Endothelial cell of umbilical vein (primary cell): ENCODE data around the gene MAU2. TPM values are rescaled to one million over a fixed set of nuclear protein-coding genes. Genes with fewer than 3 reads are reported as not detected.

Source experiments
- BruUV-seq: library from RNA; stranded (reverse); fragments of 400-500 nt; replicated peaks from 2 replicates; lab custom pipeline; 2021; lab: Mats Ljungman, UMichigan
- CTCF ChIA-PET: fragments of 300-600, 350-600 bp; sonication (Branson Sonifier 250); formaldehyde crosslinking; loops from one replicate; lab custom pipeline; 2021; ENCODE audit warnings: antibody characterized with exemption, inconsistent platforms; lab: Charles Lee
- POLR2A ChIA-PET: fragments of 300-600, 350-600 bp; sonication (Branson Sonifier 250); formaldehyde crosslinking; loops from one replicate; lab custom pipeline; 2021; ENCODE audit warnings: antibody characterized with exemption, inconsistent platforms; lab: Charles Lee
- DNase-seq: peaks from one replicate; pipeline ENCODE4 v3.0.0-alpha.2; 2011; ENCODE audit warnings: low read depth, low spot score
- FAIRE-seq: peaks from 2 replicates; lab custom pipeline; 2011; peaks lifted over from hg19 to GRCh38; lab: Jason Lieb, UNC
- H2AFZ ChIP-seq: 2 replicates; pipeline ENCODE4 v1.6.0; 2012; ENCODE audit warnings: low read depth, low read length, control low read depth, inconsistent platforms
- H3K27ac ChIP-seq: 2 replicates; pipeline ENCODE4 v1.5.1; 2011; ENCODE audit warnings: low read depth, mild to moderate bottlenecking, control low read depth, low read length, moderate library complexity; ENCODE audit not compliant: insufficient read depth
- H3K27me3 ChIP-seq, 2 experiments: 2 replicates each; pipeline versions ENCODE4 v1.6.0 to v1.6.1; 2011; ENCODE audit warnings: low read length in 2 of 2, mixed read lengths in 1 of 2; ENCODE audit not compliant: control insufficient read depth in 2 of 2, insufficient read depth in 2 of 2
- H3K36me3 ChIP-seq, 2 experiments: 2 replicates in 1 of 2; 3 replicates in 1 of 2; pipeline ENCODE4 v1.5.1; 2011; ENCODE audit warnings: low read length in 2 of 2, mild to moderate bottlenecking in 1 of 2, moderate library complexity in 1 of 2; ENCODE audit not compliant: control insufficient read depth in 2 of 2, insufficient read depth in 2 of 2; ENCODE audit errors: extremely low read depth in 1 of 2
- H3K4me1 ChIP-seq: 3 replicates; pipeline ENCODE4 v1.5.1; 2011; ENCODE audit warnings: mild to moderate bottlenecking, low read length; ENCODE audit not compliant: control insufficient read depth, insufficient read depth; ENCODE audit errors: extremely low read depth
- H3K4me2 ChIP-seq: 2 replicates; pipeline ENCODE4 v1.6.1; 2011; ENCODE audit warnings: low read length, control low read depth, mixed read lengths; ENCODE audit not compliant: insufficient read depth
- H3K4me3 ChIP-seq, 3 experiments: fragments of 200-600 bp in 1 of 3; sonication (generic), shearing (Covaris generic) in 1 of 3; replicated peaks in 1 of 3; 2 replicates each; pipeline ENCODE4 v1.5.1; 2011 to 2016; ENCODE audit warnings: control low read depth in 3 of 3, low read length in 3 of 3, mild to moderate bottlenecking in 2 of 3, inconsistent platforms in 1 of 3, low read depth in 1 of 3, moderate library complexity in 1 of 3; ENCODE audit not compliant: insufficient read depth in 1 of 3
- H3K79me2 ChIP-seq: 2 replicates; pipeline ENCODE4 v1.6.0; 2012; ENCODE audit warnings: low read length, inconsistent platforms; ENCODE audit not compliant: control insufficient read depth, insufficient read depth
- H3K9ac ChIP-seq: replicated peaks from 2 replicates; pipeline ENCODE3; 2011; ENCODE audit warnings: low read length, control low read depth; ENCODE audit not compliant: insufficient read depth; ENCODE audit errors: extremely low read depth
- H3K9me1 ChIP-seq: replicated peaks from 3 replicates; pipeline ENCODE4 v1.6.0; 2011; ENCODE audit warnings: mild to moderate bottlenecking, low read length; ENCODE audit not compliant: control insufficient read depth, insufficient read depth; ENCODE audit errors: extremely low read depth
- H3K9me3 ChIP-seq: replicated peaks from 2 replicates; pipeline ENCODE4 v1.5.1; 2012; ENCODE audit warnings: low read length, inconsistent platforms; ENCODE audit not compliant: control insufficient read depth, insufficient read depth
- H4K20me1 ChIP-seq: replicated peaks from 2 replicates; pipeline ENCODE3; 2011; ENCODE audit warnings: mild to moderate bottlenecking, low read length; ENCODE audit not compliant: control insufficient read depth, insufficient read depth; ENCODE audit errors: extremely low read depth
- EZH2 ChIP-seq: IDR thresholded peaks from 2 replicates; pipeline ENCODE4 v1.6.1; 2012; ENCODE audit warnings: borderline replicate concordance, low read depth, mild to moderate bottlenecking, moderate library complexity, low read length, inconsistent platforms; ENCODE audit not compliant: severe bottlenecking
- JUN ChIP-seq: IDR thresholded peaks from 2 replicates; pipeline ENCODE4 v1.6.1; 2011; ENCODE audit warnings: borderline replicate concordance, low read depth; ENCODE audit not compliant: insufficient read length, insufficient read depth
- MYC ChIP-seq: IDR thresholded peaks from one replicate; pipeline ENCODE4 v1.6.1; 2011; ENCODE audit warnings: mild to moderate bottlenecking, low read depth, low read length
- POLR2A ChIP-seq: IDR thresholded peaks from 2 replicates; pipeline ENCODE4 v1.6.1; 2012; ENCODE audit warnings: low read depth, mild to moderate bottlenecking, control low read depth, low read length
- POLR2AphosphoS5 ChIP-seq: IDR thresholded peaks from 2 replicates; pipeline ENCODE4 v1.6.1; 2012; ENCODE audit warnings: low read depth, mild to moderate bottlenecking, control low read depth, low read length, moderate library complexity; ENCODE audit not compliant: insufficient read depth
- dilution Hi-C: fragments of 300-500 bp; cut with MboI; formaldehyde crosslinking; loops from one replicate; pipeline ENCODE4 v1.15.0; 2019; ENCODE audit warnings: low sequenced_read_pairs; ENCODE audit not compliant: extremely low pct_ligation_motif_present
- intact Hi-C: fragments of 100-400 bp; cut with micrococcal nuclease; formaldehyde crosslinking; loops from one replicate; pipeline ENCODE4 v1.10.0; 2022
- polyA plus RNA-seq, 4 experiments: library from polyadenylated mRNA; depleted of rRNA in 3 of 4; stranded (reverse) in 3 of 4; unstranded in 1 of 4; fragments of >200 nt; gene quantifications; 2 replicates each; pipeline versions ENCODE4 v1.2.1 to v1.2.3, GENCODE V29; 2011 to 2012; ENCODE audit warnings: missing spikeins in 1 of 4
- total RNA-seq: library from RNA; stranded (reverse); gene quantifications from 2 replicates; pipeline ENCODE4 v1.2.3, GENCODE V29; 2021
- TF ChIP-seq, protein P1 (sequence below): IDR thresholded peaks from 2 replicates; pipeline ENCODE4 v1.6.1; 2011; ENCODE audit not compliant: insufficient read depth, insufficient read length
- TF ChIP-seq, protein P2 (sequence below), 2 donors: IDR thresholded peaks; 1 replicate in 1 of 2; 2 replicates in 1 of 2; pipeline ENCODE4 v1.5.1; 2011; ENCODE audit warnings: low read length in 2 of 2, mild to moderate bottlenecking in 2 of 2, moderate library complexity in 2 of 2, control low read depth in 1 of 2, inconsistent platforms in 1 of 2, low read depth in 1 of 2; ENCODE audit not compliant: insufficient read depth in 1 of 2; ENCODE audit errors: extremely low read depth in 1 of 2

The MAU2 gene
- total and polyA plus RNA-seq, 2 donors (not counting 3 experiments of a cell fraction or from before 2014, with no cell fraction given) = 36.9 to 70.0 TPM

DNA sequence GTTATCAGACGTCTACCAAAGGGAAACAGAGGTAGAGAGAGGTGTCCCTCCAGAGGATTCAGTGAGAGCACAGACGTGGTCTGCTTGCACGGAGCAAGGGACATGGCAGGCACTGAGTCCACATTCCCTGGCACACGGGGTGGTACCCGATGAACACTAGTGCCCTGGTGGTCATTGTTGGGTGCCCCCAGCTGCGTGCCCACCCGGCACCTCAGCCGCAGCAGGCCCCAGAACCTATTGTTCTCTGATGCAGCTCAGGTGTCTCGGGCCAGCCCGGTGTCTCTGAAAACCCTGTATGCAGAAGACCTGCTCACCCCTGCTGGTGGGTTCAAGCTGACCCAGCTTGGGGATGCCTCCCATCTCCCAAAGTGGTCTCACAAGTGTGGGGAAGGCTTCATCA lies 12.3 kb upstream of the MAU2 start:
- H3K36me3 ChIP-seq = peaks cover 15 to 54% of the 10 kb centered on the region in 2 experiments
- dilution Hi-C loops = no loop called here
- H2AFZ ChIP-seq = no peak overlapping the region
- CTCF ChIA-PET = interaction anchor here (1.1 kb wide), 1 partner anchor 9 kb away, joined by 3 read pairs; no protein-coding TSS in a partner anchor
- no peak for FAIRE-seq
- no peaks in the 10 kb centered on the region for H3K79me2 ChIP-seq
- TF ChIP-seq EZH2 (no peak), POLR2AphosphoS5 (no peak), JUN (no peak)
- TF ChIP-seq, protein P1, sequence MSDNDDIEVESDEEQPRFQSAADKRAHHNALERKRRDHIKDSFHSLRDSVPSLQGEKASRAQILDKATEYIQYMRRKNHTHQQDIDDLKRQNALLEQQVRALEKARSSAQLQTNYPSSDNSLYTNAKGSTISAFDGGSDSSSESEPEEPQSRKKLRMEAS = no peak
- no peak overlapping the region for H3K27ac ChIP-seq
- H3K4me3 ChIP-seq = no peak overlapping the region
- H3K4me2 ChIP-seq = no peak overlapping the region
- no peaks in the 10 kb centered on the region for H3K9me1 ChIP-seq
- no peaks in the 10 kb centered on the region for H3K4me1 ChIP-seq
- DNase-seq = no peak
- H4K20me1 ChIP-seq = no peaks in the 10 kb centered on the region
- intact Hi-C loops = no loop called here
- H3K9me3 ChIP-seq = no peaks in the 10 kb centered on the region
- no TSS peak for BruUV-seq
- no peaks in the 10 kb centered on the region for H3K27me3 ChIP-seq
- no peak overlapping the region for H3K9ac ChIP-seq
- POLR2A ChIA-PET = no interaction called here

DNA sequence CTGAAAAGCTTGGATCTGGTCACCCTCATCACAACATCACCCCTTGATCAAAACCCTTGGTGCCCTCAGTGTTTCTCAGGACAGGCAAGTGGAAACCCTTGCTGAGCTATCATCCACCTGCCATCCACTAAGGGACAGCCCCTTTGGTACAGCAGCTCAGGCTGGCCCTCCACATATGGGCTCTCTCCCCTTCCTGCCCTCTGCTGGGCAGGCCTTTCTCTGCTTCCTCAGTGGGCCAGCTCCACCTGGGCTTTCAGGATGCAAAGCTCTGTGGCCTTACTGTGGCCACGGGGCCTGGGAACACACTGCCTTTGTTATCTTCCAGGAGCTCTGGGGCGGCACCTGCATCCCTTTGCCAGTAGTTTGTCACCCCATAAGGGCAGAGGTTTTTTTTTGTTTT lies 5.2 kb upstream of the MAU2 start:
- CTCF ChIA-PET = interaction anchor here (1.0 to 1.2 kb wide), 3 partner anchors 9 to 169 kb away, joined by 3 to 6 read pairs (median 4); no protein-coding TSS in a partner anchor
- H3K9ac ChIP-seq = no peak overlapping the region
- H3K79me2 ChIP-seq = peaks cover 17% of the 10 kb centered on the region

More for the DNA sequence above, 5.2 kb upstream of the MAU2 start:
- POLR2A ChIA-PET = no interaction called here
- Histone ChIP-seq H3K27ac (no peak overlapping the region), H3K4me1 (peaks cover 9% of the 10 kb centered on the region), H3K36me3 (peaks cover 2 to 16% of the 10 kb centered on the region in 2 experiments), H2AFZ (no peak overlapping the region), H3K9me1 (no peaks in the 10 kb centered on the region), H3K4me3 (no peak overlapping the region), H3K27me3 (no peaks in the 10 kb centered on the region), H3K9me3 (no peaks in the 10 kb centered on the region), H4K20me1 (no peaks in the 10 kb centered on the region), H3K4me2 (no peak overlapping the region)
- DNase-seq = no peak
- FAIRE-seq = no peak
- TF ChIP-seq, protein P1 = no peak
- no peak for TF ChIP-seq EZH2
- TF ChIP-seq MYC = no peak
- TF ChIP-seq, protein P2, sequence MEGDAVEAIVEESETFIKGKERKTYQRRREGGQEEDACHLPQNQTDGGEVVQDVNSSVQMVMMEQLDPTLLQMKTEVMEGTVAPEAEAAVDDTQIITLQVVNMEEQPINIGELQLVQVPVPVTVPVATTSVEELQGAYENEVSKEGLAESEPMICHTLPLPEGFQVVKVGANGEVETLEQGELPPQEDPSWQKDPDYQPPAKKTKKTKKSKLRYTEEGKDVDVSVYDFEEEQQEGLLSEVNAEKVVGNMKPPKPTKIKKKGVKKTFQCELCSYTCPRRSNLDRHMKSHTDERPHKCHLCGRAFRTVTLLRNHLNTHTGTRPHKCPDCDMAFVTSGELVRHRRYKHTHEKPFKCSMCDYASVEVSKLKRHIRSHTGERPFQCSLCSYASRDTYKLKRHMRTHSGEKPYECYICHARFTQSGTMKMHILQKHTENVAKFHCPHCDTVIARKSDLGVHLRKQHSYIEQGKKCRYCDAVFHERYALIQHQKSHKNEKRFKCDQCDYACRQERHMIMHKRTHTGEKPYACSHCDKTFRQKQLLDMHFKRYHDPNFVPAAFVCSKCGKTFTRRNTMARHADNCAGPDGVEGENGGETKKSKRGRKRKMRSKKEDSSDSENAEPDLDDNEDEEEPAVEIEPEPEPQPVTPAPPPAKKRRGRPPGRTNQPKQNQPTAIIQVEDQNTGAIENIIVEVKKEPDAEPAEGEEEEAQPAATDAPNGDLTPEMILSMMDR (IDR thresholded peaks at IDR 0.05; ENCODE audit: extremely low read depth in 1 of 2, insufficient read depth in 1 of 2, low read depth in 1 of 2, low read length in 2 of 2) = no peak
- no peak for TF ChIP-seq POLR2A
- intact Hi-C loops = no loop called here
- dilution Hi-C loops = no loop called here
- BruUV-seq = no TSS peak
